Keratinocyte (primary cell): Measurements from ENCODE around the gene HORMAD2.

Experiments used
- EZH2 ChIP-seq: IDR thresholded peaks from one replicate; pipeline ENCODE4 v1.6.1; 2012; ENCODE audit warnings: inconsistent platforms, mild to moderate bottlenecking, low read length, moderate library complexity
- TF ChIP-seq, protein P1 (sequence below), 3 experiments: IDR thresholded peaks in 1 of 3; conservative IDR thresholded peaks in 1 of 3; optimal IDR thresholded peaks in 1 of 3; 2 replicates in 2 of 3; 3 replicates in 1 of 3; pipeline versions ENCODE3 to v1.5.1; 2011; ENCODE audit warnings: low read length in 3 of 3, mild to moderate bottlenecking in 3 of 3, moderate library complexity in 2 of 3, control low read depth in 1 of 3, inconsistent platforms in 1 of 3; ENCODE audit not compliant: insufficient read depth in 2 of 3; ENCODE audit errors: extremely low read depth in 1 of 3

DNA sequence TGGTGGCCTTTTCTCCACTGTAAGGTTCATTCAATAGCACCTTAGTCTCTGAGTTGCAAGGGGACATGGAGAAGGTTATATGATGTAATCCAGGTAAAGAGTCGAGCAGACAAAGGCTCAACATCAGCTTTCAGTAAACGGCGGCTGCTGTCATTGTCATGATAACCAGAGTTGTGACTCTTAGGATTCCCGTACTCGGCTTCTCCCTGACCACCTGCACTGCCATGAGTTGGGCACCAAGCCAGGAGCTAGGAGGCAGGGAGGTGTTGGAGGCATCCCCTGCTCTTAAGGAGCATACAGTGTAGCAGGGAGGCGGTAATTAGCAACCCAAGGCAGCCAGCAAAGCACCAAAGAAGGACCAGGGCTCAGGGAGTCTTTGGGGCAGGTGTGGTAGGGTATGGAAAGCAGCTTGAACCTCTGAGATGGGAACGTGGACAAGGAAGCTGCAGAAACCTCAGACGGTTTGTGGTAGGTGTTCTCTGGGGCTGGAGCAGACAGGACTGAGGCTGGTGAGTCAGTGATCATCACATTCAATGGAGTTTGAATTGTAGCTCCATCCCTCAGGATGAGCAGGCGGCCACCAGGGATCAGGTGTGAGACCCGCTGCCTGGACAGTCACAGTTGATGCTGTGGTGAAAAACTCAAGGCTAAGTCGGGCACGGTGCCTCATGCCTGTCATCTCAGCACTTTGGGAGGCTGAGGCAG lies 134.6 kb downstream of the HORMAD2 start:
- TF ChIP-seq, protein P1, sequence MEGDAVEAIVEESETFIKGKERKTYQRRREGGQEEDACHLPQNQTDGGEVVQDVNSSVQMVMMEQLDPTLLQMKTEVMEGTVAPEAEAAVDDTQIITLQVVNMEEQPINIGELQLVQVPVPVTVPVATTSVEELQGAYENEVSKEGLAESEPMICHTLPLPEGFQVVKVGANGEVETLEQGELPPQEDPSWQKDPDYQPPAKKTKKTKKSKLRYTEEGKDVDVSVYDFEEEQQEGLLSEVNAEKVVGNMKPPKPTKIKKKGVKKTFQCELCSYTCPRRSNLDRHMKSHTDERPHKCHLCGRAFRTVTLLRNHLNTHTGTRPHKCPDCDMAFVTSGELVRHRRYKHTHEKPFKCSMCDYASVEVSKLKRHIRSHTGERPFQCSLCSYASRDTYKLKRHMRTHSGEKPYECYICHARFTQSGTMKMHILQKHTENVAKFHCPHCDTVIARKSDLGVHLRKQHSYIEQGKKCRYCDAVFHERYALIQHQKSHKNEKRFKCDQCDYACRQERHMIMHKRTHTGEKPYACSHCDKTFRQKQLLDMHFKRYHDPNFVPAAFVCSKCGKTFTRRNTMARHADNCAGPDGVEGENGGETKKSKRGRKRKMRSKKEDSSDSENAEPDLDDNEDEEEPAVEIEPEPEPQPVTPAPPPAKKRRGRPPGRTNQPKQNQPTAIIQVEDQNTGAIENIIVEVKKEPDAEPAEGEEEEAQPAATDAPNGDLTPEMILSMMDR (optimal IDR thresholded peaks at IDR 0.05 in 1 of 3, IDR thresholded peaks at IDR 0.05 in 1 of 3, conservative IDR thresholded peaks at IDR 0.05 in 1 of 3; ENCODE audit: extremely low read depth in 1 of 3, insufficient read depth in 2 of 3, low read length in 3 of 3), result no peak
- no peak for TF ChIP-seq EZH2
